GM18519 (cell line): ENCODE results near the gene AKT2.

Source experiments
- ATAC-seq: cut with Tn5 transposase; IDR thresholded peaks from one replicate; pipeline ENCODE4 v1.9.1; 2021; ENCODE audit warnings: mild to moderate bottlenecking, moderate library complexity; ENCODE audit not compliant: unreplicated experiment, low FRiP score

AKT2 gene

GRCh38 chr19:40200341-40201099, 84.6 kb downstream of the AKT2 start:
- ATAC-seq, result no peak

GRCh38 chr19:40198272-40198990, 86.7 kb downstream of the AKT2 start:
- ATAC-seq, result no peak

GRCh38 chr19:40193587-40193849, 91.6 kb downstream of the AKT2 start:
- no peak for ATAC-seq

GRCh38 chr19:40192758-40193586, 92.2 kb downstream of the AKT2 start:
- ATAC-seq, result no peak

- no peak for ATAC-seq
Observed at GRCh38 chr19:40191836-40192646, 93.1 kb downstream of the AKT2 start.

GRCh38 chr19:40190891-40191835, 94.0 kb downstream of the AKT2 start, which contains the start of gene MAP3K10:
Gene MAP3K10 (plus strand): TSS chr19:40191426. CDS start chr19:40192032, 606 bp downstream.
- ATAC-seq, result no peak

- no peak for ATAC-seq
Observed at GRCh38 chr19:40184273-40184672, 100.9 kb downstream of the AKT2 start.
